NAMALWA (cell line): ENCODE data around the gene QRFP.
A peak's percentile ranks its signal among the peaks of the same experiment; 100 is the strongest.

Experiments used
- DNase-seq: peaks from one replicate; pipeline ENCODE4 v3.0.0-alpha.2; 2015; ENCODE audit warnings: low spot score

The QRFP gene, protein sequence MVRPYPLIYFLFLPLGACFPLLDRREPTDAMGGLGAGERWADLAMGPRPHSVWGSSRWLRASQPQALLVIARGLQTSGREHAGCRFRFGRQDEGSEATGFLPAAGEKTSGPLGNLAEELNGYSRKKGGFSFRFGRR

GRCh38 chr9:130896233-130897014 is at the start of gene QRFP:
QRFP (minus strand) TSS chr9:130896812; CDS start chr9:130893838, 2,974 bp downstream.
- DNase-seq = no peak

DNA sequence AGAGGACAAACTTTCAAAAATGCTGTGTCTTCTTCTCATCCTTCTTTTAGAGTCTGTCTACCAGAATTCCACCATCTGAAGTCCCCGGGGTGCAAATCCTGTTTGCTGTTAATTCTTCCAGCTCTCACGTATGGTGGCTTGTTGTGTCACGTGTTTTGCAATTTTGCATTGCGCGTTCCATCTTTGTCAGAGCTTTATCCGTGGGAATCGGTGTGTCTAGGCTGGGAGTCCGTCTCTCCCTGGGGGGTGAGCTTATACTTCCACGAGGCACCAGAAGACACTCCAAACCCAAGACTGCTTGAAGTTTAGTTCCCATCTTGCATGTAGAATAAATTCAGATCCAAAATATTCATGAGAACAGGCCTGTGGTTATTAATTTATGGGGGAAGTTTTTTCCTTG is 48.6 kb upstream of the QRFP start:
- no peak for DNase-seq

DNA sequence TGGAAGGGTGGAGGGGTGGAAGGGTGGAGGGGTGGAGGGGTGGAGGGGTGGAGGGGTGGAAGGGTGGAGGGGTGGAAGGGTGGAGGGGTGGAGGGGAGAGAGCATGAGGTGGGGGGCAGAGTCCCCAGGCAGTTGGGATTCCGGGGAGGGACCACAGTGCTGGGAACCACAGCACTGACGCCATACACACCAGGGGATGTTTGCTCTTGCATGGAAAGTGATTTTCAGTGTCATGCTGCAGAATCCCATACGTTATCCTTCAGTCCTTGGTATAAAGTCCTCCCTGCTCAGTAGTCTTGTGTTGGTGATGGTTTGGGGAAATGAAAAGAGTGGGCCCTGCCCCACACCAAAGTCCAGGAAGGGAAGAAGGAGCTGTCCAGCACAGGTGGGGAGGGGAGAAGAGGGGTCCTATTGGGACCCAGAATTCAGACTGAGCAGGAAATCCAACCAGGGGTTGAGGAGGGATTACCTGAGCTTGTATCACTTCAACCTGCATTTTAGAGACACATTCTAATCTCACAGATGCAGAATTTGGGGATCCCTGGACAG is 48.0 kb upstream of the QRFP start:
- DNase-seq = no peak

GRCh38 chr9:130943777-130944176 is 47.2 kb upstream of the QRFP start:
- no peak for DNase-seq

- no peak for DNase-seq
Observed at GRCh38 chr9:130943221-130943620, 46.6 kb upstream of the QRFP start.

DNA sequence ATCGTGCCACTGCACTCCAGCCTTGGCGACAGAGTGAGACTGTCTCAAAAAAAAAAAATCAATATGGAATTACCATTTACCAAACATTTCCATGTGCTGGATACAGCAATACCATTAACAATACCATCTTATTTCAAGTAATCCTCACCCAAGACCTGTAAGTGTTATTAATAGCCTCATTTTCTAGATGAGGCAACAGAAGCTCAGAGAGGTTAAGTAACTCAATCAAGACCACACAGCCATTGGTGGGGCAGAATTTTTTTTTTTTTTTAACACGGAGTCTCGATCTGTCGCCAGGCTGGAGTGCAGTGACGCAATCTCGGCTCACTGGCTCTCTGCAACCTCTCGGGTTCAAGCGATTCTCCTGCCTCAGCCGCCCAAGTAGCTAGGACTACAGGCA is 46.1 kb upstream of the QRFP start:
- DNase-seq = no peak

GRCh38 chr9:130942084-130942483 is 45.5 kb upstream of the QRFP start:
- DNase-seq = no peak

- peak; percentile 63 for DNase-seq
Observed at GRCh38 chr9:130940693-130941576, 44.3 kb upstream of the QRFP start.

GRCh38 chr9:130940027-130940549 is 43.5 kb upstream of the QRFP start:
- no peak for DNase-seq

DNA sequence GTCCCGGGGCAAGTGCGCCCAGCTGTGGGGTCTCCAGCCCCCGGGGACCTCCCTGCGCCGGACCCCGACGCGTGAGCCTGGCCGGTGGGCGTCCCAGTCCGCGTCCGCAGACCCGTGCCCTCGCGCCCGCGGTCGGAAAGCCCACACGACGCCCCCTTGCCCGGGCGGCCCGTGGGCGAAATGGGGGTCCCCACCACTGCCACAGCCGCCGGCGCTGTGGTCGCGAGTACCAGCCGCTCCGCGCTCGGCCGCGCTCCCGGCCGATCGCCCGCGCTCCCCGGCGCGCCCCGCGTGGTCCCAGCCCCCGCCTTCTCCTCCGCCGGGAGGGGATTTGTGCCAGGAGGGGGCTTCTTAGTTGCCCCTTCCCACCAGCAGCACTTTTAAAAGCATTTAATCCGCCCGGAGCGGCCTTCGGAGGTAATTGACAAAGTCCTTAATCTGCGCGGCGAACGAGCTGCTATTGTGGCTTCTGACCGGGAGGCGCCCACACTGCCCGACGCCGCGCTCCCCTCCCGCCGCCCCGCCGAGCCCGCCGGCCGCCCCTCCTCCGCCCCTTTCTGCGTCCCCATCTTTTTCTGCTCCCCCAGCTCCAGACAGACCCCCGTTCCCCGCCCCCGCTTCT is 42.9 kb upstream of the QRFP start:
- no peak for DNase-seq

DNA sequence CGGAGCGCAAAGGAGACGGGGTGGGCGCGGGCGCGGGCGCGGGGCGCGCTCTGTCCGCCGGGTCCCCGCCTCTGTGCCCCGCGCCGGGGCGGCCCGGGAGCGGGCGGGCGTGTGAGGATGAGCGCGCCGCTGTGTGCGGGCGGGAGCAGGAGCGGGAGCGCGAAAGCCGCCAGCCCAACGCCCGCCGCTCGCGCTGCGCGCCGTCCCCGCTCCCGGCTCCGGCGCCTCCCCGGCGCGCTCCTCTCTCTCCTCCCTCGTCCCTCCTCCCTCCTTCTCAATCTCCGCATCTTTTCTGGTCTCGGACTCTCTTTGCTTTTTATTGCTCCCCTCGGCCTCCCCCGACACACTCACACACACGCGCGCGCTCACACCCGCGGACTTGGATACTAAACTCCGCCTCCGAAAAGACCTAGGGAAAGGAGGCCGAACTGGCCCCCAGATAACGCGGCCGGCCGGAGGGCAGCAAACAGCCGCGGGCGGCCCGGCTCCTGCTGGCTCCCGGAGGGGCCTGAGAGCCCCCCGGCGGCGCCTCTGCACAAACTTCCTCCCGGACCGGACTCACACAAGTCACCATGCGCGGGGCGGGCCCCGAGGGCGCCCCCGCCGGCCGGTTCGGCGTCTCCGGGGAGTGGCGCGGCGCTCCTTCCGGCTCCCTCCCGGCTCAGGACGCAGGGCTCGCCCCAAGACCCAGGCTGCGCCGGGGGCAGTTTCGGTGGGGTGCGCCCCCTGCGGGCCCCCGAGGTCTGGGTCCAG is 42.2 kb upstream of the QRFP start, which contains the start of gene FIBCD1:
TSS of gene FIBCD1 (minus strand) at position 596 of the 753 bp plus-strand sequence. CDS start 640 bp downstream, outside the sequence.
- no peak for DNase-seq

- DNase-seq = no peak
Observed at GRCh38 chr9:130938184-130938651, 41.6 kb upstream of the QRFP start.

- no peak for DNase-seq
Observed at GRCh38 chr9:130937146-130938076, 40.8 kb upstream of the QRFP start.

GRCh38 chr9:130936285-130937117 is 39.9 kb upstream of the QRFP start:
- DNase-seq = peak; percentile 28

GRCh38 chr9:130935648-130936271 is 39.1 kb upstream of the QRFP start:
- peak; percentile 19 for DNase-seq

- DNase-seq = no peak
Observed at GRCh38 chr9:130934702-130935647, 38.4 kb upstream of the QRFP start.

GRCh38 chr9:130934246-130934645 is 37.6 kb upstream of the QRFP start:
- DNase-seq = no peak
